Sigmoid colon (tissue), 4 donors: ENCODE results near the gene NPHP4.

Experiments used
- CTCF ChIP-seq, 4 experiments: fragments of 450-650 bp in 3 of 4; fragments of 200-600 bp in 1 of 4; IDR thresholded peaks; one replicate each; pipeline ENCODE4 v1.5.1; 2016 to 2019; ENCODE audit warnings: antibody characterized with exemption in 4 of 4, mild to moderate bottlenecking in 3 of 4, moderate library complexity in 2 of 4
- EP300 ChIP-seq, 4 donors: sonication (generic); formaldehyde crosslinking; IDR thresholded peaks; one replicate each; pipeline ENCODE4 v1.6.1; 2017; ENCODE audit warnings: antibody characterized with exemption in 4 of 4
- POLR2A ChIP-seq, 2 donors: fragments of 450-650 bp; IDR thresholded peaks; one replicate each; pipeline ENCODE4 v1.6.1; 2016; ENCODE audit warnings: antibody characterized with exemption in 2 of 2, mild to moderate bottlenecking in 2 of 2, moderate library complexity in 2 of 2
- POLR2AphosphoS5 ChIP-seq, 4 donors: sonication (generic); formaldehyde crosslinking; IDR thresholded peaks; one replicate each; pipeline ENCODE4 v1.6.1; 2017; ENCODE audit warnings: antibody characterized with exemption in 4 of 4

- TF ChIP-seq EP300 (IDR thresholded peaks at IDR 0.05), result no peak
- no peak for TF ChIP-seq POLR2AphosphoS5 (IDR thresholded peaks at IDR 0.05)
- no peak for TF ChIP-seq POLR2A (IDR thresholded peaks at IDR 0.05)
- TF ChIP-seq CTCF (IDR thresholded peaks at IDR 0.05), result no peak
Measured at GRCh38 chr1:6012529-6013318, 20.5 kb upstream of the NPHP4 start.
